Liver (tissue), 9 donors: ENCODE measurements around the gene GPX3. TPM values are rescaled to one million over a fixed set of nuclear protein-coding genes. Genes with fewer than 3 reads are reported as not detected.

Experiments
- DNase-seq: peaks from one replicate; pipeline ENCODE4 v3.0.0-alpha.2; 2017; ENCODE audit warnings: low spot score
- H3K27ac ChIP-seq, 2 donors: one replicate each; pipeline ENCODE4 v1.7.0; 2013; ENCODE audit warnings: inconsistent platforms in 2 of 2, low read length in 2 of 2, control low read depth in 1 of 2, low read depth in 1 of 2, mild to moderate bottlenecking in 1 of 2
- H3K27me3 ChIP-seq, 4 donors: one replicate each; pipeline versions ENCODE4 v1.6.1 to v1.7.0; 2013; ENCODE audit warnings: low read length in 3 of 4, inconsistent platforms in 1 of 4, mild to moderate bottlenecking in 1 of 4, moderate library complexity in 1 of 4; ENCODE audit not compliant: control insufficient read depth in 4 of 4, insufficient read depth in 4 of 4
- H3K36me3 ChIP-seq, 4 donors: one replicate each; pipeline versions ENCODE4 v1.6.1 to v1.7.0; 2013; ENCODE audit warnings: low read length in 3 of 4, mild to moderate bottlenecking in 3 of 4, low read depth in 1 of 4, moderate library complexity in 1 of 4; ENCODE audit not compliant: control insufficient read depth in 4 of 4, insufficient read depth in 3 of 4
- H3K4me1 ChIP-seq, 4 donors: one replicate each; pipeline versions ENCODE4 v1.6.1 to v1.7.0; 2013; ENCODE audit warnings: low read length in 3 of 4, mild to moderate bottlenecking in 3 of 4, moderate library complexity in 1 of 4; ENCODE audit not compliant: control insufficient read depth in 4 of 4, insufficient read depth in 4 of 4
- H3K4me3 ChIP-seq, 3 donors: one replicate each; pipeline versions ENCODE4 v1.6.1 to v1.7.0; 2013; ENCODE audit warnings: low read length in 3 of 3, control low read depth in 1 of 3, low read depth in 1 of 3, mild to moderate bottlenecking in 1 of 3
- H3K9ac ChIP-seq, 2 donors: one replicate each; pipeline ENCODE4 v1.7.0; 2013; ENCODE audit warnings: low read length in 2 of 2, mild to moderate bottlenecking in 2 of 2, moderate library complexity in 2 of 2, control low read depth in 1 of 2, low read depth in 1 of 2
- H3K9me3 ChIP-seq, 4 donors: one replicate each; pipeline versions ENCODE4 v1.6.1 to v1.7.0; 2013; ENCODE audit warnings: low read length in 3 of 4; ENCODE audit not compliant: control insufficient read depth in 4 of 4
- EGR1 ChIP-seq, 2 donors: IDR thresholded peaks; 2 replicates each; pipeline ENCODE4 v1.6.1; 2016 to 2018; ENCODE audit warnings: antibody characterized with exemption in 2 of 2, low read depth in 2 of 2
- FOXA2 ChIP-seq: IDR thresholded peaks from 2 replicates; pipeline ENCODE4 v1.6.1; 2016; ENCODE audit warnings: antibody characterized with exemption
- GABPA ChIP-seq, 2 donors: IDR thresholded peaks in 1 of 2; conservative IDR thresholded peaks in 1 of 2; 2 replicates each; pipeline ENCODE4 v1.6.1; 2016; ENCODE audit warnings: antibody characterized with exemption in 2 of 2, mild to moderate bottlenecking in 1 of 2, moderate library complexity in 1 of 2
- HNF4A ChIP-seq, 2 donors: conservative IDR thresholded peaks; 2 replicates each; pipeline ENCODE4 v1.6.1; 2016; ENCODE audit warnings: antibody characterized with exemption in 2 of 2, mild to moderate bottlenecking in 2 of 2
- HNF4G ChIP-seq: IDR thresholded peaks from 2 replicates; pipeline ENCODE4 v1.6.1; 2016; ENCODE audit warnings: antibody characterized with exemption
- JUND ChIP-seq, 2 donors: IDR thresholded peaks; 2 replicates each; pipeline ENCODE4 v1.6.1; 2016; ENCODE audit warnings: antibody characterized with exemption in 2 of 2
- NR2F2 ChIP-seq: IDR thresholded peaks from 2 replicates; pipeline ENCODE4 v1.6.1; 2016; ENCODE audit warnings: antibody characterized with exemption
- RXRA ChIP-seq, 2 donors: IDR thresholded peaks; 2 replicates each; pipeline ENCODE4 v1.6.1; 2017 to 2018; ENCODE audit warnings: antibody characterized with exemption in 2 of 2, mild to moderate bottlenecking in 1 of 2
- WGBS: extraction: QIAGEN DNeasy Blood & Tissue Kit; methylation state at CpG from one replicate; pipeline ENCODE4 v1.1.7; 2013; 5-methylcytosine and 5-hydroxymethylcytosine counted together
- polyA plus RNA-seq, 2 donors: library from polyadenylated mRNA; stranded (reverse) in 1 of 2; unstranded in 1 of 2; fragments of 200-250 nt in 1 of 2; fragments of >200 nt in 1 of 2; fragmentation: Nextera tagmentation in 1 of 2; extraction: Ambion mirVana in 1 of 2; gene quantifications; one replicate each; pipeline versions ENCODE4 v1.2.1 to v1.2.3, GENCODE V29; 2013 to 2015
- total RNA-seq, 2 donors: library from RNA; depleted of rRNA; stranded (reverse); fragments of >200 nt; gene quantifications; one replicate each; pipeline ENCODE4 v1.2.3, GENCODE V29; 2014
- TF ChIP-seq, protein P1 (sequence below): IDR thresholded peaks from 2 replicates; pipeline ENCODE4 v1.6.1; 2016; ENCODE audit warnings: antibody characterized with exemption, mild to moderate bottlenecking
- TF ChIP-seq, protein P2 (sequence below): IDR thresholded peaks from 2 replicates; pipeline ENCODE4 v1.6.1; 2016; ENCODE audit warnings: antibody characterized with exemption
- TF ChIP-seq, protein P3 (sequence below): fragments of 150-350 bp; IDR thresholded peaks from 2 replicates; pipeline ENCODE4 v1.5.1; 2017; ENCODE audit warnings: improper control_type of control experiment, low read depth, low read length; ENCODE audit not compliant: missing input control
- TF ChIP-seq, protein P4 (sequence below): IDR thresholded peaks from 2 replicates; pipeline ENCODE4 v1.6.1; 2016; ENCODE audit warnings: antibody characterized with exemption
- donor health status: healthy.
- donor health status: healthy.
- donor health status: healthy.
- donor health status: healthy.
- donor health status: healthy.

The GPX3 gene
- total and polyA plus RNA-seq, 4 donors, result 72.9 to 878 (median 237) TPM

DNA sequence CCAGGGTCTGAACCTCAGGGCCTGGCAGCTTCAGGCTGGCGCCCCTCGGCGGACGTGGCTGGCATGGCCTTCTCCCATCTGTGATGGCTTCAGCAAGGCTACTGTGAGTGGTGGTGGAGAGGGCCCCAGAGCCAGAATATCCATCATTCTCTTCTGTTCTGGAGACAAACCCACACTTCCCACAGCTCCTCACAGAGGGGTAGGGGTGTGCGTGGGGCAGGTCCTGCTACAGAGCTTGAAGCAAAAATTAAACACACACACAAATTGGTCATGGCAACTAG, 9.6 kb downstream of the GPX3 start (continued):
- peak in 1 of 2 donors; percentile 8 for TF ChIP-seq JUND (IDR thresholded peaks at IDR 0.05)

DNA sequence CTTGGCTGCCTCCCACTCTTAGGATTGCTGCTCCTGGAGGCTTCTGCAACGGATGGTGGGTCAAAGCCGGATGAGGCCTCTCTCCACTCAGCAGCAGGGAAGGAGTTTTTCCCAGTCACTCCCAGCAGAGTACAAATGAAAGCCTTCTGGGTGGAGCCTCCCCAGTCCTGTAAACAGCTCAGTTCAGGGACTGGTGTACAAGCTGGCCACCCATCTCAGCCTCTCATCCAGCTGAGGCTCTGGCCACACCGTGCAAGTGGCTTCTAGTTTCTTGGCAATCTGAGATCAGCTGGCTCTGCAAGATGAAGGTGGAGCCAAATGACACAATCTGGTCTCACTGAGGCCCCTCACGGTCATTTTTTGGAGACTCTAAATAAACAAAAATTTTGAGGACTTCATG, 10.0 kb downstream of the GPX3 start:
- Histone ChIP-seq H3K27me3 (no peaks in the 10 kb centered on the region), H3K4me3 (no peak overlapping the region), H3K4me1 (peaks cover 0 to 14% (median 0%) of the 10 kb centered on the region in 4 donors), H3K9me3 (no peaks in the 10 kb centered on the region), H3K9ac (no peak overlapping the region), H3K27ac (peak overlapping the region; percentile 40 to 48), H3K36me3 (peaks cover 29 to 84% (median 57%) of the 10 kb centered on the region in 4 donors)
- no peak for DNase-seq
- TF ChIP-seq NR2F2 (peak; percentile 32), GABPA (IDR thresholded peaks at IDR 0.05 in 1 of 2, conservative IDR thresholded peaks at IDR 0.05 in 1 of 2) (no peak), FOXA2 (no peak)
- TF ChIP-seq, protein P1, sequence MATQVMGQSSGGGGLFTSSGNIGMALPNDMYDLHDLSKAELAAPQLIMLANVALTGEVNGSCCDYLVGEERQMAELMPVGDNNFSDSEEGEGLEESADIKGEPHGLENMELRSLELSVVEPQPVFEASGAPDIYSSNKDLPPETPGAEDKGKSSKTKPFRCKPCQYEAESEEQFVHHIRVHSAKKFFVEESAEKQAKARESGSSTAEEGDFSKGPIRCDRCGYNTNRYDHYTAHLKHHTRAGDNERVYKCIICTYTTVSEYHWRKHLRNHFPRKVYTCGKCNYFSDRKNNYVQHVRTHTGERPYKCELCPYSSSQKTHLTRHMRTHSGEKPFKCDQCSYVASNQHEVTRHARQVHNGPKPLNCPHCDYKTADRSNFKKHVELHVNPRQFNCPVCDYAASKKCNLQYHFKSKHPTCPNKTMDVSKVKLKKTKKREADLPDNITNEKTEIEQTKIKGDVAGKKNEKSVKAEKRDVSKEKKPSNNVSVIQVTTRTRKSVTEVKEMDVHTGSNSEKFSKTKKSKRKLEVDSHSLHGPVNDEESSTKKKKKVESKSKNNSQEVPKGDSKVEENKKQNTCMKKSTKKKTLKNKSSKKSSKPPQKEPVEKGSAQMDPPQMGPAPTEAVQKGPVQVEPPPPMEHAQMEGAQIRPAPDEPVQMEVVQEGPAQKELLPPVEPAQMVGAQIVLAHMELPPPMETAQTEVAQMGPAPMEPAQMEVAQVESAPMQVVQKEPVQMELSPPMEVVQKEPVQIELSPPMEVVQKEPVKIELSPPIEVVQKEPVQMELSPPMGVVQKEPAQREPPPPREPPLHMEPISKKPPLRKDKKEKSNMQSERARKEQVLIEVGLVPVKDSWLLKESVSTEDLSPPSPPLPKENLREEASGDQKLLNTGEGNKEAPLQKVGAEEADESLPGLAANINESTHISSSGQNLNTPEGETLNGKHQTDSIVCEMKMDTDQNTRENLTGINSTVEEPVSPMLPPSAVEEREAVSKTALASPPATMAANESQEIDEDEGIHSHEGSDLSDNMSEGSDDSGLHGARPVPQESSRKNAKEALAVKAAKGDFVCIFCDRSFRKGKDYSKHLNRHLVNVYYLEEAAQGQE, result no peak
- WGBS, result 64% methylated on average over 4 of the region's 4 CpGs

DNA sequence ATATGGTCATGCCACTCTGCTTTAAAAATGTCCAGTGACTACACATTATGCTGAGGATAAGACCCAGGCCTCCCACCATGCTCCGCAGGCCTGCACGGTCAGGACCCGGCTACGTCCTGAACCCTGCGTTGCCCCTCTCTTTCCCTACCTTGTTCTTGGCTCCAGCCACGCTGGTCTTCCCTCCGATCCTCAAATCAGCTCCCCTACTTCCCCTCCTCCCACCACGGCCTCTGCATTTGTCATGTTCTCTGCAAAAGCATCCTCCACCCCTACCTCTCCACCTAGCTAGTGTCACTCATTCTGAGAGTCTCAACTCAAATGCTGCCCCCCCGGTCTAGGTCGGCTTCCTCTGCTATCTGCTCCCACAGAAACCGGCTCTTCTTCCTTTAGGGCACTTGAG, 11.2 kb downstream of the GPX3 start:
- TF ChIP-seq EGR1 (IDR thresholded peaks at IDR 0.05; ENCODE audit: low read depth in 2 of 2), result no peak
- no peak for TF ChIP-seq HNF4G
- no peak for TF ChIP-seq HNF4A (conservative IDR thresholded peaks at IDR 0.05)
- TF ChIP-seq, protein P2, sequence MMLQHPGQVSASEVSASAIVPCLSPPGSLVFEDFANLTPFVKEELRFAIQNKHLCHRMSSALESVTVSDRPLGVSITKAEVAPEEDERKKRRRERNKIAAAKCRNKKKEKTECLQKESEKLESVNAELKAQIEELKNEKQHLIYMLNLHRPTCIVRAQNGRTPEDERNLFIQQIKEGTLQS, result no peak
- TF ChIP-seq, protein P1, result no peak
- TF ChIP-seq, protein P3, sequence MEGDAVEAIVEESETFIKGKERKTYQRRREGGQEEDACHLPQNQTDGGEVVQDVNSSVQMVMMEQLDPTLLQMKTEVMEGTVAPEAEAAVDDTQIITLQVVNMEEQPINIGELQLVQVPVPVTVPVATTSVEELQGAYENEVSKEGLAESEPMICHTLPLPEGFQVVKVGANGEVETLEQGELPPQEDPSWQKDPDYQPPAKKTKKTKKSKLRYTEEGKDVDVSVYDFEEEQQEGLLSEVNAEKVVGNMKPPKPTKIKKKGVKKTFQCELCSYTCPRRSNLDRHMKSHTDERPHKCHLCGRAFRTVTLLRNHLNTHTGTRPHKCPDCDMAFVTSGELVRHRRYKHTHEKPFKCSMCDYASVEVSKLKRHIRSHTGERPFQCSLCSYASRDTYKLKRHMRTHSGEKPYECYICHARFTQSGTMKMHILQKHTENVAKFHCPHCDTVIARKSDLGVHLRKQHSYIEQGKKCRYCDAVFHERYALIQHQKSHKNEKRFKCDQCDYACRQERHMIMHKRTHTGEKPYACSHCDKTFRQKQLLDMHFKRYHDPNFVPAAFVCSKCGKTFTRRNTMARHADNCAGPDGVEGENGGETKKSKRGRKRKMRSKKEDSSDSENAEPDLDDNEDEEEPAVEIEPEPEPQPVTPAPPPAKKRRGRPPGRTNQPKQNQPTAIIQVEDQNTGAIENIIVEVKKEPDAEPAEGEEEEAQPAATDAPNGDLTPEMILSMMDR, result no peak
- TF ChIP-seq RXRA (IDR thresholded peaks at IDR 0.05), result no peak
- TF ChIP-seq, protein P4, sequence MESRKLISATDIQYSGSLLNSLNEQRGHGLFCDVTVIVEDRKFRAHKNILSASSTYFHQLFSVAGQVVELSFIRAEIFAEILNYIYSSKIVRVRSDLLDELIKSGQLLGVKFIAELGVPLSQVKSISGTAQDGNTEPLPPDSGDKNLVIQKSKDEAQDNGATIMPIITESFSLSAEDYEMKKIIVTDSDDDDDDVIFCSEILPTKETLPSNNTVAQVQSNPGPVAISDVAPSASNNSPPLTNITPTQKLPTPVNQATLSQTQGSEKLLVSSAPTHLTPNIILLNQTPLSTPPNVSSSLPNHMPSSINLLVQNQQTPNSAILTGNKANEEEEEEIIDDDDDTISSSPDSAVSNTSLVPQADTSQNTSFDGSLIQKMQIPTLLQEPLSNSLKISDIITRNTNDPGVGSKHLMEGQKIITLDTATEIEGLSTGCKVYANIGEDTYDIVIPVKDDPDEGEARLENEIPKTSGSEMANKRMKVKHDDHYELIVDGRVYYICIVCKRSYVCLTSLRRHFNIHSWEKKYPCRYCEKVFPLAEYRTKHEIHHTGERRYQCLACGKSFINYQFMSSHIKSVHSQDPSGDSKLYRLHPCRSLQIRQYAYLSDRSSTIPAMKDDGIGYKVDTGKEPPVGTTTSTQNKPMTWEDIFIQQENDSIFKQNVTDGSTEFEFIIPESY, result no peak
- no peak for TF ChIP-seq NR2F2
- 93% methylated on average over 11 of the region's 11 CpGs for WGBS
- no peak overlapping the region for H3K4me3 ChIP-seq
- no peaks in the 10 kb centered on the region for H3K9me3 ChIP-seq
- peaks cover 28 to 89% (median 60%) of the 10 kb centered on the region in 4 donors for H3K36me3 ChIP-seq
- no peak overlapping the region for H3K27ac ChIP-seq
- H3K4me1 ChIP-seq, result peaks cover 0 to 3% (median 0%) of the 10 kb centered on the region in 4 donors
- DNase-seq, result no peak
- H3K27me3 ChIP-seq, result no peaks in the 10 kb centered on the region
- H3K9ac ChIP-seq, result no peak overlapping the region
